HuH-7.5 (cell line): Measurements from ENCODE around the gene OLFM2.
"Not testable (repeated sequence)": the region's sequence is repeated elsewhere in the genome, so short reads cannot be mapped to it uniquely, and the experiment has no call there.

ENCODE experiments used
- DNase-seq: peaks from one replicate; pipeline ENCODE4 v3.0.0; 2011; ENCODE audit warnings: low spot score

OLFM2 gene

DNA sequence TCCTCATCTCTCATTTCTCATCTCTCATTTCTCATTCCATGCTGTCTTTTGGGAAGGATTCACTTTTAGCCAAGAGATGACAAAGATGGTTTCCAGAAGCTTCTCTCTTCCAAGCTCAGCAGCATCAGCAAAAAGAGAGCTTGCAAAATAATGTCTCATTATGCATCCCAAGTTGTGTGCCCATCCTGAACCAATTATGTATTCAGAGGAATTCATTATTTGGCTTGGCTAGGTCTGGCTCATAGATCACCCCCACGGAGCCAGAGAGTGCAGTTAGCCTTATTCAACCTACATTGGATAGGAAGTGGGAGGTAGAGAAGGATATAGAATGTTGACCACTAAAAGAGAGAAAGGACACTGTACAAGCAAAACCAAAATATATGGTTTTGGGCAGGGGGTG, 5.4 kb upstream of the OLFM2 start:
- no peak for DNase-seq

DNA sequence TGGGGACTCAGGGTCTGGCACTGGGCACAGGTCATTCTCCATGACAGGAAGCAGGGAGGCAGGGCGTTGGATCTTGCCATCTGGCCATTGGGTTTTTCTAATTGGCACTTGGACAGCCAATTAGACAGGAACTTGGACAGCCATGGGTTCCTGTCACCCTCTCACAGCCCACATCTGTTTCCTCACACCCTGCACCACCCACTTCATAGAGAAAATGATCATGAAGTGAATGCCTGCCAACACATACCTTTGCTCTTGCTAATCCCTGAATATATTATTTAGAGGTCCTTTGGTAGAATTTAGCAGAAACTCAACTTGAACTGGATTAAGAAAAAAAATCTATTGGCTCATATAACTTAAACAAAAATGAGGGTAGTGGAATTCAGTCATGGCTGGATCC, 4.9 kb upstream of the OLFM2 start:
- no peak for DNase-seq

DNA sequence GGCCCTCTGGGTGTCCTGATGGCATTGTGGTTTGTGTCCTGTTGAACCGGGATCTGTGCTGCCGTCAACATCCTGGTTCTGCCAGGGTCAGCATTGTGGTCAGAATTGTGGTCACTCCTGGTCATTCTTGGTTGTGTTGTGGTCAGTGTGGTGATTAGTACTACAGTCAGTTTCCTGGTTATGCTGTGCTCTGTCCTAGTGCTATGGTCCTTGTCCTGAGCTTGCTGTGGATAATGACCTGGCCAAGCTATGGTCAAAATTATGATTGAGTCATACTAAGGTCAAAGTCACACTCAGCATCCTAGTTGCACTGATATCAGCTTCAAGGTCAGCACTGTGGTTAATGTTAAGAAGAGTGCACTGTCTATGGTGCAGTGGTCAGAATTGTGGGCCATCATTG, 4.5 kb upstream of the OLFM2 start:
- DNase-seq: no peak

DNA sequence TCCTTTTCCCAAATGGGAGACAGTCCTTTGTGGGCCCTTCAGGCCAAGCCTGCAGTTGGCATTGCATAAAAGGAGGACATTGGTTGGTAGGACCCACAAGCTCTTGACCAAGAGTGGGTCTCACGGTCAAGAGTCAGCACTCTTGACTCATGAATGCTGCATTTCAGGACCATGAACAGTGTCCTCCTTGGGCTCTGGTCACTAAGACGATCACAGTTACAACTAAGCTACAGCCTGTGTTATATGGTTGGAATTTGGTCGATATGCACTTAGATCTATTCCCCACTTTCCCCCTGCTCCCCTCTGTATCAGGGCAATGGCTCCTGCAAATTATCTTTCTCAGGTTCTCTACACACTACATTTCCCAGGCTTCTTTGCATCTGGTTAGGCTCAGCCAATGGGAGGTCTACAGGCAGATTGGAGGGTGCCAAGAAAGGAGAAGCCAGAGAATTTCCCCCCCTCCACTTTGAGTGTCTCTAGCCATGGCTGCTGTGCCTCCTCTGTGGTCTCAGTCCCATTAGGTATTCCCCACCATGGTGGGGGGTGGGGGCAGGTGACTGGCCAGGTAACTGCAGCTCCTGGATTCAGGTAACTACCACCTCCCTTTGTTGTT, 3.1 kb upstream of the OLFM2 start:
- DNase-seq: no peak

DNA sequence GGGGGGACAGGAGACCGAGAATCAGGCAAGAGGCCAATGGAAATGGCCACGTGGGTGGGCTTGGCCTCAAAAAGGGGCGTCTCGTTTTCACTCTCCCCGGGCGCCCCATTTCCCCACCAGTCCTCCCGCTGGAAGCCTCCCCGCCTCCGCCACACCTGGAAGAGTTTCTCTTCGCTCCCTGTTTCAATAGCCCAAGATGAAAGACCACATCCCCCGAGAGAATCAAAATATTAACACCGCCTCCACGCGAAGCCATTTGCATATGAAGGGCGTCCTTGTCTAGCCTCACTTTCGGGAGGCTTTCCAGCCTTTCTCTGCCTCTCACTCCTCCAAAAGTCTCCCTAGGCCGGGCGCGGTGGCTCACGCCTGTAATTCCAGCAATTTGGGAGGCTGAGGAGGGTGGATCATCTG, 691 bp upstream of the OLFM2 start:
- no peak for DNase-seq

DNA sequence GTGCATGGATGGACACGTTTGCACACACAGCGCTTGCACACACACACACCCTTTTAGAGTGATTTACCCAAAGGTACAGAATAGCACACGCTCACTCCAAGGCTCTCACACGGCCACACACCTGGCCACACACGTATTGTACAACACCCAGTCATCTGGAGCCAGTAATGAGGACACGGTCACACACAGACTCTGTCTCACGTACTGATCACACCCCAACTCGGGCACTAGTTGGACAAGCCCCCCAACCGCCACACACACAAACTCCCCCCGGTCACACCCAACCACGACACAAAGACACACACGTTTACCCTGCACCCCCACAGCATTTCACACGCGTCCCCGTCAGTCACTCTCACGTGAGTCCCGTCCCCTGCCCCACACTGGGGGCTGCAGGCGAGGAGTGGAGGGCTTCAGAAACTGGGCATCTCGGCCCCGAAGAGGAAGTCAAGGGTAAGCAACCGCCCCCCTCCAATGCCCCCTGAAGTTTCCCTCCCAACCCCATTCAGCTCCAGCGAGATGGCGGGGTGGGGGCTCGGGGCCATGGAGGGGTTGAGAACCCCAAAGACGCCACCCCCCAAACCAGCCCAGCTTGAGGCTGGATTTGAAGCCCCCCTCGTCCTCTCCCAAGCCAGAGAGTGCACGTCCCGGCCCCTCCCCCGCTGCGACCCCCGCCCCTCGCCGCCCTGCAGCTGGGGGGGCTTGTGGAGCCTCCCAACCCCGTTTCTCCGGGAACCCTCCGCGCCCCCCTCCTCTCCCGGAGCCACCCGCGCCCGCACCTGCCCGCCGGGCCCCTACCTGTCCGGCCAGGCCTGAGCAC, 599 bp downstream of the OLFM2 start:
- no peak for DNase-seq

DNA sequence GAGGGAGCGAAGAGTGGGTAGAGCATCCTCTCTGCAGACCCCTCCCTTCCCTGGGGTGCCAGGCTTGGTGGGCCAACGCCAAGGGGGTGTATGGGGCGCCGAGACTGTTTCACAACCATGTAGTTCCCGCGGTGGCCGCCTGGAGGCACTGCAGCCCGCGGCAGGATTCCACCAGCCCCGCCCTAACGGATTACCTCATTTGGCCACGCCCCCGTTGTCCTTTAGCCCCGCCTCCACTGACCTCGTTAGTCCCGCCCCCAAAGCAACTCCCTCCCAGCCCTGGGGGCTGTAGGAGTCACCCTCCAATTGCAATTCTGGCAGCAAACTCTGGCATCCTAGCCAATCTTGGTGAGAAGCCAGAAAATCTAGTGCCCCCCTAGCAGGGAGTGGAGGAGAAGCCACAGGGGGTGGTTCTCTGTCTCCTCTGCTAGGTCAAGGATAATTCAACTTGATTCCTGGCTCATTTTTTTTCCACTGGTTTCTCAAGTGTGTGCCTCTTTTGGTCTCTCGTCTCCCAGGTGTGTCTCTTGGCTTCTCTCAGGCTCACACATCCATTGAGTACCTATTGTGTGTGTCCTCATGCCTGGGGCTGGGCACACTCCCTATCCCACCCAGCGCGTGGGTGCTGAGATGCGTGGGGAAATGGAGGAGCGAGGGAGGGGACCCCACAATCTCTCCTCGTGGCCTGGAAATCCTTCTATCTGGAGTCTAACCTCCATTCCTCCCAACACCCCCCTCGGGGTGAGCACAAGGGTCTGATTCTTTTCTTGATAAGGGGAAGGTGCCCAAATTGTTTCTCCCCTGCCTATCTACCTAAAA, 2.0 kb downstream of the OLFM2 start:
- peak; percentile 73 for DNase-seq

DNA sequence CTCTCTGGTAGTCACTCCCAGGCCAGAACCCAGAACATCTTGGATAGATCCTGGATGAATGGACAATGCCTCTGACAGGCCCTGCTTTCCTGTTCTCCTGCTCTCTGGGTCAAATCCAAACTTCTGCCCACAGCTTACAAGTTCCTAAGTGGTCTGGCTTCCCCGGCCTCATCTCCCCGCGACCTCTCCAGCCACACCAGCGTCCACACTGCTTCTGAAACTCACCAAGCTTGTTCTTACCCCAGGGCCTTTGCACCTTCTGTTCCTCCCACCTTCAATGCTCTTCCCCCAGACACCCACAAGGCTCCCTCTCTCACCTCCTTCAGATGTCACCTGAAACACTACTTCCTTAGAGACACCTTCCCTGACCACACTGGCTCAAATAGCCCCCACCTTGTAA, 3.5 kb downstream of the OLFM2 start:
- DNase-seq: no peak

DNA sequence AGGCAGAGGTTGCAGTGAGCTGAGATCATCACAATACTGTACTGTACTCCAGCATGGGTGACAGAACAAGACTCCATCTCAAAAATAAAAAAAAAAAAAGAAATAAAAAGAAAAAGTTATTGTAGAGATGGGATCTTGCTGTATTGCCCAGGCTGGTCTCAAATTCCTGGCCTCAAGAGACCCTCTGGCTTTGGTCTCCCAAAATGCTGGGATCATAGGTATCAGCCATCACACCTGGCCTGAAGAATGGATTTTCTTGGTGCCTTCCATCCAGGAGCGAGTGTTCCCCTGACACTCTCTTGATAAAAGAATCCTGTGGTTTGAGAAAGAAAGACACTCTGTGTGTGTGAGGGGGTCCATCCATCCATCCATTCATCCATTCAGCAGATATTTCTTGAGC, 4.7 kb downstream of the OLFM2 start:
- DNase-seq: no peak

DNA sequence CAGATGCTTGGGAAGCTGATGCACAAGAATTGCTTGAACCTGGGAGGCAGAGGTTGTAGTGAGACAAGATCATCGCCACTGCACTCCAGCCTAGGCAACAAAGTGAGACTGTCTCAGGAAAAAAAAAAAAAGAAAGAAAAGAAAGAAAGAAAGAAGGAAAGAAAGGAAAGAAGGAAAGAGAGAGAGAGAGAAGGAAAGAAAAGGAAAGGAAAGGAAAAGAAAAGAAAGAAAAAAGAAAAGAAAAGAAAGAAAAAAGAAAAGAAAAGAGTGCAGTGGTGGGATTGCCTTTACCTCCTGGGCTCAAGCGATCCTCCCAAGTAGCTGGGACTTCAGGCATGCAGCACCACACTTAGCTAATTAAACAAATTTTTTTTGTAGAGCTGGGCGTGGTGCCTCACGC, 12.9 kb downstream of the OLFM2 start:
- no peak for DNase-seq

DNA sequence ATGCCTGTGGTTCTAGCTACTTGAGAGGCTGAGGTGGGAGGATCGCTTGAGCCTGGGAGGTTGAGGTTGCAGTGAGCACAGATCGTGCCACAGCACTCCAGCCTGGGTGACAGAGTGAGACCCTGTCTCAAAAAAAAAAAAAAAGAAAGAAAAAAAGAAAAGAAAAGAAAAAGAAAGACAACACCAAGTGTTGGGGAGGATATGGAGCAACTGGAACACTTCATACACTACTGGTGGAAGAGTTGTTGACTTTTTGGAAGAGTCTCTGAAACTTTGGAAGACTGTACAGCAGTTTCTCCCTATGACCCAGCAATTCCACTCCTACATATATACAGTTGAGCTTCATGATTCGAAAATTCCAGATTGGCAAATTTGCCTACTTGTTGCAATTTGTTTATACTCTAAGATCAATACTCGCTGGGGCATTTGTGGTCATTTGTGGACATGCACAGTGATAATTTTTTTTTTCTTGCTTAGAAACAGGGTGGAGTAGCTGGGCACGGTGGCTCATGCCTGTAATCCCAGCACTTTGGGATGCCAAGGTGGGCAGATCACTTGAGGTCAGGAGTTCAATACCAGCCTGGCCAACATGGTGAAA, 13.4 kb downstream of the OLFM2 start:
- not testable (repeated sequence) for DNase-seq

DNA sequence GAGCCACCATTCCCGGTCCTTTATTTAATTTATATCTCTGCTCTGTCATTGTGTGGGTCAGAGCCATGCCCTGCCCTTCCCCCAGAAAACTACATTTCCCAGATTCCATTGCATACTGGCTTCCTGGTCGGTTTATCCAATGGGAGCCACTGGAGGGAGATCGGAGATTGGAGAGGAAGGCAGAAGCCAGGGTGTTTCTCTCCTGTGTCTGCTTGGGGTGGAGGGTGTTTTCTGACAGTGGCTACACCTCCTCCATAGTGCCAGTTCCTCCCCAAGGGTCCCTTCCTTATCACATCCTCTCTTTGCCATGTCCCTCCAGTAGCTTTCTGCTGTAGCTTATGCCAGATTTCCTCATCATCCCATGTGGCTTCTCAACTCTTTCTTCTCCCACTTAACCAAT, 19.0 kb downstream of the OLFM2 start:
- peak; percentile 75 for DNase-seq

DNA sequence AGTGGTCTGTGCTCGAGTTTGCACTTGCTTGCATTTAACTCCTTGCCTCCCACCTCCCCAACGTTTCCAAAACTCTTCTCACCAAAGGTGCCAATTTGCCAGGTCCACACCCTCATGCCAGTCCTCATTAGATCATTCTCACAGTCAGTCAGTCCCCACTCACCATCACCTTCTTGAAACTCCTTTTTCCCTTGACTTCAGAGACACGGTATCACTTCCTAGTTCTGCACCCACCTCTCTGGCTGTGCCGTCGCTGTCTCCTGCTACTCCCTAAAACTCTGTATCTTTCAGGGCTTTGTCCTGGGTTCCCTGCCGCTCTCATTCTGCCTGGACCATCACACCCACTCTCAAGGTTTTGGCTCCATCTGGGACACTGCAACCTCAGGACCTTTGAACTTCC, 19.6 kb downstream of the OLFM2 start:
- DNase-seq: no peak

DNA sequence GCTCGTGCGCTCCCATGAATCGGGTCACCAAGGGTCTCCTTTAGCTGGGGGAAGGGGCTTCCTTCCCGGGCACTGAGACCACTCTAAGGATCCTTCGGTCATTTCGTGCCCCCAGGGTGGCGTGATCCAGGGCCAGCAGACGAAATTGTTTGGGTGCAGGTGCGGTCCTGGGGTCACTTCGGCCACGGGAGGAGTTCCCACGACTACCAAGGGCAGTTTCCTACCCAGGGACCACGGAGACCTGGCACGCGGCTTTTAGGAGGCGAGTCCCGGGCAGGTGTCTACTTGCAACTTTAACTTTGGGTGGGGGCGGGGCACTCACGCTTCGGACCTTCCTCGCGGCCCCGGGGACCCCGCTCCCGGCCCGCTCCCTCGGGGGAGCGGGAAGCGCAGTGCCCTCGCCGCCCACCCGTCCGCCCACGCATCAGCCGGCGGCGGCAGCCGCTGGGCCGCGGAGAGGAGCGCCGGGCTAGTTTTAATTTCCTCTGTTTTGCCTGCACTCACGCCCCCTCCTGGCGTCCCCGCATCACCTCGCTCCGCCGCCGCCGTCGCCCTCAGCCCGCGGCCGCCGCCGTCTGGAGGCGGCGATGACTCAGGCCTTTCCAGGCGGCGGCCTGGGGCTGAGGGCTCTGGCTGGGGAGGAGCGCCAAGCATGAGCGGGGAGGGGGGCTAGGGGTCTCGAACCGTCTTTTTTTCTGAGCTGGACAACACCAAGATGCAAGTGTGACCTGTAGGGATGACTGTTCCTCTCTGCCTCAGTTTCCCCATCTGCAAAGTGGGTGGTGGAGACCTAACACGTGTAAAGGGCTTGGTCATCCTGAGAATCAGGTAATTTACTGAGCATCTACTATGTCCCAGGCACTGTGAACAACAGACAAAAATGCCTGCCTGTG, 21.8 kb downstream of the OLFM2 start:
- peak; percentile 80 for DNase-seq

DNA sequence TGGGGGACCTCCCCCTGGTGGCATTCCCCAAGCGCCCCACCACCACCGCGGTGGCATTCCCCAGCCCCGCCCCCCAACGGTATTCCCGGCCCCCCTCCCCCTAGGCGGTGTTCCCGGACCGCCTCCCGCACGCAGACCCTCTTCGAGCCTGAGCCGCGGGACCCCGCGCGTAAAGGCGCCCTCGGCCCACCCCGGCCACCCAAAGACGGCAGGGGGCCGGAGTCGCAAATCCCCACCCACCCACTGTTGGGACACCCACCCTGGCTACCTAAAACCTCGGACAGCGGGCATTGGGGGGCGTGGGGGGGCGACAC, 22.4 kb downstream of the OLFM2 start:
- DNase-seq: peak; percentile 65

DNA sequence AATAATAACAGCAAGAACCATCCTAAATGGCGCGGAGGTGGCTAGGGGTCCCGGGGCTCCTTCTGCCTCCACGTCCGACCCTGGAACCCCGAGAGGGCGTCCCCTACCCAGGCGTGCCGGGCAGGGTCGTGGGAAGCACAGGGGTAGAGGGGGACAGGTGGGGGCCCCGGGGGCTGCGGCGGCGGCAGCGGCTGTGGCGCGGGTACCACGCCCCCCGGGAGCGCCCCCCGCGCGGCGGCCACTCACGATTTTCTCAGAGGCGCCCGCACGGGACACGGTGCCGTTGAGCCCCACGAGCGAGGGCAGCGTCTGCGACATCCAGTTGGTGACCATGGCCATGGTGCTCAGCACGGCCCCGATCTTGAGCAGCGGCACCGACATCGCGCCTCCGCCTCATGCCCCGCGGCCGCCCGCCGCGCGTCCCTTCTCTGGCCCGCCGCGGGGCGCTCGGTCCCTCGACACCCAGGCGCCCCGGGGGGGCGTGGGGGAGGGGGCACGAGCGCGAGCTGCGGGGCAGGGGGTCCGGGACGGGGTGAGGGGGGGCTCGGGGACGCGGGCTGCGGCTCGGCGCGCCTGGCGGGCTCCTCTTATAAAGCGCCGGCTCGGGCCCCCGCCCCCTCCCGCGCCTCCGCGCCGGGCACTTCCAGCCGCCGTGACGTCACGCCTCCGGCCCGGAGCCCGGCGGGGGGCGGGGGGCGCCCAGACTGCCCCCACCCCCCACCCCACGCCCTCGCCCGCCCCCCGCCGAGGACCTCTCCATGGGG, 22.9 kb downstream of the OLFM2 start:
- peak; percentile 63 for DNase-seq

DNA sequence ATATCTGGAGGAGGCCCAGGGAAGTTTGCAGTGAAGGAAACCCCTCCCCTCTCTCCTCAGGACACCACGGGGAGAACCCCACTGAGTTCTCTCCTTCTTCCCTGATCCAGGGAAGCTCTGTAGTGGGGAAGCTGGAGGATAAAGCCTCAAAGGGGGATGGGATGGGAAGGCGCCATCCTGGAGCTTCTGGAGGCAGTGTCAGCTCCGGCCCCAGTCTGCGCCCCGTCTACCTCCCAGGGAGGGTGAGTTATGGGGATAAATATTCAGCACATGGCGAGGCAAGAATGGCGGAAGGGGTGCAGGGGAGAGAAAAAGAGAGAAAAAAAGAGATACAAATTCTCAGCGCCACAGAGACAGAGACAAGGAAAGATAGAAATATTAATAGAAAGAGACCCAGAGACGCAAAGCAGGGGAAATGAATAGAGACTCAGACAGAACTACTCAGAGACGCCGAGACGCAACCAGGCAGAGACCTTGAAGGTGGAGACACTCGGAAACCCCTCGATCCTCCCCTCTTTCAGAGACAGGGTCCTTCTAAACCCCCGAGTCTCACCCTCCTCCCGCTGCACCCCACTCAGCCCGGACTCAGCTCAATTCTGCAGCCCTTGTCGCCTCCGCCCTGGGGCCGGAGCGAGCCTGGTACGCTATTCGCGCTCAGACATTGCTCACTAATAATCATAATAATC, 23.6 kb downstream of the OLFM2 start:
- no peak for DNase-seq

DNA sequence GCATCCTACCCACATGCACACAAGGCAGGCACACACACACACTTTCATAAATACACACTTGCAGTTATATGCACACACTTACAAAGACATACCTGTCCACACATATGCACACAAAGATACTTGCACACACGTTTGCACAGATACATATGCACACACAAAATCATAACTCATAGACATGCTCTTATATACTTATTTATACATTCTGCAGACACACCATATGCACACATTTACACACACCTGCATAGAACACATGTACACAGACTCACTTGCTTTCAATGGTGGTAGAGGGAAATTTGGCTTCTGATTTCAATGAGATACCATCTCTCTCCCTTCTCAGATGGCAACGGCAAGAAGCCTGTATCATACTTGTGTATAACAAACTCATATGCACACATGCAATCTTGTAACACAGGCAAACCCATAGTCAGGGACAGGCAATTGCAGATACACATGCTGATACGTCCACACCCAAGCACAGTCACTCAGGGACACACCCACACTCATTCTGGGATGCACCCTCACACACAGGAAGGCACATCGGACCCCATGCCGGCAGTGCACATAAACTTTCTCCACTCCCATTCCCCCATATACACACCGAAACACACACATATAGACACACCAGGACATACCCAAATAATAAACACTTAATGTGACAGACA, 24.7 kb downstream of the OLFM2 start:
- no peak for DNase-seq

DNA sequence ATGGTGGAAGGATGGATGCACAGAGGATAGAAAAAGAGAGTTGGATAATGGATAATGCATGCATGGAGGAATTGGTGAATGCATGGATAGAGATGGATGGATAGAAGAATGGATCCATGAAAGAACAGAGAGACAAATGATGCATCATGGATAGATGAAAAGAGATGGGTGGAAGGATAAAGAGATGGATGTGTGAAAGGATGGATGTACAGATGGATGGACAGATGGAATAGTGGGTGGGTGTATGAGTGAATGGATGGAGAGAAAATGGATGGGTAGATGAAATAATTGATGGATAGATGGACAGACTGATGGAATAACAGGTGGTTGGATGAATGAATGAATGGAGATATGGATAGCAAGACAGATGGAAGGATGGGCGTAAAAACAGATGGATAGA, 25.7 kb downstream of the OLFM2 start:
- DNase-seq: no peak

DNA sequence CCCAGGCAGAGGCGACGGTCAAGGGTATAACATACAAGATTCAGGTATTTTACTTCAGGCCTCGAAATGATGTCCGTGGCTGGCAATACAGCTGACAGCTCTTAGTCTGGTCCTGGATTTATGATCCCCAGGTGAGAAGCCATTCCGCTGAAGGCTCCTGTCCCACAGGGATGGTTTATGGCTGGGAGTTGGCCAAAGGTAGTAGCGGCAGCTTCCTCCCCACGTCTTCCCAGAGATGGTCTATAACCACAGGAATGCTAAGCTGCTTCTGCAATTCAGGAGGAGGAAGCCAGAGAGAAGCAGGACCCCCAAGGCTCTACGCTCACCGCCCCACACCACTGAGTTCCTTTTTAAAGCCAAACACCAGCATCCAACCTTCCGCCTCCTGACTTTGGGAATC, 27.1 kb downstream of the OLFM2 start:
- DNase-seq: no peak
